Measurements from ENCODE around the gene RNF222. TPM values are rescaled to one million over a fixed set of nuclear protein-coding genes. Genes with fewer than 3 reads are reported as not detected.
A peak's percentile ranks its signal among the peaks of the same experiment; 100 is the strongest.

The RNF222 gene
- total and polyA plus RNA-seq, 2 of the 4 experiments (the other 2 are of a cell fraction), result not detected

- Histone ChIP-seq H3K9me1 (ENCODE audit: insufficient read depth, low read length) (peaks cover 20% of the 10 kb centered on the region), H3K79me1 (ENCODE audit: low read depth in 1 of 2, low read length in 2 of 2) (peaks cover 5 to 24% of the 10 kb centered on the region in 2 experiments), H3K4ac (ENCODE audit: low read depth, low read length) (no peak overlapping the region), H3K36me3 (ENCODE audit: control insufficient read depth, insufficient read depth, low read length) (peaks cover 2% of the 10 kb centered on the region; the same call in 1 of the 2 replicates), H3K56ac (ENCODE audit: extremely low read depth, insufficient read depth, low read length) (no peak overlapping the region), H2BK120ac (ENCODE audit: low read depth, low read length) (no peak overlapping the region), H2BK5ac (ENCODE audit: low read depth, low read length, poor library complexity, severe bottlenecking) (peak overlapping the region; percentile 39), H3K27ac (ENCODE audit: insufficient read depth, low read length) (no peak overlapping the region), H4K8ac (ENCODE audit: low read depth in 2 of 2, low read length in 2 of 2) (no peak overlapping the region), H3K23ac (ENCODE audit: low read depth, low read length) (no peak overlapping the region), H3K14ac (replicated peaks; ENCODE audit: low read depth, low read length) (no peak overlapping the region), H4K91ac (ENCODE audit: insufficient read depth, low read depth, low read length) (no peak overlapping the region), H3K18ac (ENCODE audit: low read depth, low read length) (peak overlapping the region; percentile 16; the same call in 1 of the 2 replicates), H2AFZ (replicated peaks; ENCODE audit: low read length, poor library complexity) (no peak overlapping the region), H3K4me3 (ENCODE audit: insufficient read depth, low read depth, low read length) (no peak overlapping the region), H3K9ac (ENCODE audit: low read depth, low read length) (no peak overlapping the region), H4K5ac (ENCODE audit: low read depth, low read length) (no peak overlapping the region), H2BK15ac (ENCODE audit: low read depth, low read length) (no peak overlapping the region), H2AK5ac (ENCODE audit: low read depth, low read length) (no peak overlapping the region), H3K27me3 (ENCODE audit: control insufficient read depth, insufficient read depth, low read length) (no peaks in the 10 kb centered on the region), H2BK20ac (ENCODE audit: low read depth, low read length) (no peak overlapping the region), H3K4me2 (ENCODE audit: low read depth, low read length) (peak overlapping the region; percentile 43; the same call in 1 of the 2 replicates), H2AK9ac (replicated peaks; ENCODE audit: low read depth, low read length, poor library complexity) (peak overlapping the region; percentile 8), H3K9me3 (ENCODE audit: control insufficient read depth, insufficient read depth, low read length) (no peaks in the 10 kb centered on the region), H4K20me1 (ENCODE audit: insufficient read depth, low read length) (no peaks in the 10 kb centered on the region; the same call in 1 of the 2 replicates), H3K4me1 (ENCODE audit: control insufficient read depth, insufficient read depth, low read length) (peaks cover 24% of the 10 kb centered on the region)
- ChIA-PET CTCF (no interaction called here), POLR2A (ENCODE audit: unreplicated experiment) (no interaction called here)
- no TSS peak for BruUV-seq (replicated peaks)
- WGBS, 2 experiments (ENCODE audit: extremely low coverage in 2 of 2, insufficient read length in 1 of 2), result 100% methylated on average over 1 of the region's 4 CpGs; no CpG with 5 or more reads in 1 of the 2 experiments
- ATAC-seq (ENCODE audit: low read depth) (peak; percentile 50), DNase-seq (peak; percentile 62)
- intact Hi-C loops (cut with micrococcal nuclease), result no loop called here
- dilution Hi-C loops (cut with HindIII; ENCODE audit: low sequenced_read_pairs, unreplicated experiment), result no loop called here
- in situ Hi-C loops (cut with MboI; ENCODE audit: low sequenced_read_pairs), result no loop called here
- TF ChIP-seq MXI1 (IDR thresholded peaks at IDR 0.05; ENCODE audit: borderline replicate concordance, low read depth, low read length), result no peak
- TF ChIP-seq POLR2A (IDR thresholded peaks at IDR 0.05; ENCODE audit: low read depth, low read length), result no peak
- TF ChIP-seq FOS (IDR thresholded peaks at IDR 0.05; ENCODE audit: low read depth, low read length), result no peak
- TF ChIP-seq MAFK (IDR thresholded peaks at IDR 0.05; ENCODE audit: low read depth, low read length), result no peak
- no peak for TF ChIP-seq CHD1 (IDR thresholded peaks at IDR 0.05; ENCODE audit: low read depth, low read length)
- no peak for TF ChIP-seq ELK1 (IDR thresholded peaks at IDR 0.05; ENCODE audit: borderline replicate concordance, low read depth, low read length)
- TF ChIP-seq RFX5 (IDR thresholded peaks at IDR 0.05; ENCODE audit: low read depth, low read length), result no peak
- no peak for TF ChIP-seq MAZ (IDR thresholded peaks at IDR 0.05; ENCODE audit: borderline replicate concordance, low read depth, low read length)
- no peak for TF ChIP-seq RAD21 (IDR thresholded peaks at IDR 0.05; ENCODE audit: low read length)
- no peak for TF ChIP-seq USF2 (IDR thresholded peaks at IDR 0.05; ENCODE audit: low read depth, low read length)
- no peak for TF ChIP-seq RCOR1 (IDR thresholded peaks at IDR 0.05; ENCODE audit: insufficient replicate concordance, low read length)
- no peak for TF ChIP-seq CTCF (conservative IDR thresholded peaks at IDR 0.05; ENCODE audit: low read depth, low read length)
- no peak for TF ChIP-seq CEBPB (IDR thresholded peaks at IDR 0.05; ENCODE audit: low read depth, low read length)
- no peak for TF ChIP-seq NFE2L2 (IDR thresholded peaks at IDR 0.05; ENCODE audit: low read depth, low read length)
- TF ChIP-seq BHLHE40 (IDR thresholded peaks at IDR 0.05; ENCODE audit: low read depth, low read length), result no peak
- no peak for TF ChIP-seq SMC3 (IDR thresholded peaks at IDR 0.05; ENCODE audit: low read depth, low read length)
Measured at GRCh38 chr17:8362651-8363332, 34.8 kb downstream of the RNF222 start.

All from IMR-90 (cell line).